Fibroblast of lung (primary cell): ENCODE data around the gene MINK1. TPM values are rescaled to one million over a fixed set of nuclear protein-coding genes. Genes with fewer than 3 reads are reported as not detected.

Source experiments
- DNase-seq, 2 donors: peaks; one replicate each; pipeline versions ENCODE4 v3.0.0 to v3.0.0-alpha.2; 2010; ENCODE audit warnings: low read depth in 2 of 2
- H2AFZ ChIP-seq: 2 replicates; pipeline ENCODE4 v1.5.1; 2012; ENCODE audit warnings: low read length, control low read depth, inconsistent platforms
- H3K27ac ChIP-seq: 2 replicates; pipeline ENCODE4 v1.5.1; 2011; ENCODE audit warnings: low read length, control low read depth; ENCODE audit not compliant: insufficient read depth
- H3K27me3 ChIP-seq: 2 replicates; pipeline ENCODE4 v1.5.1; 2011; ENCODE audit warnings: mild to moderate bottlenecking, low read length; ENCODE audit not compliant: control insufficient read depth, insufficient read depth
- H3K36me3 ChIP-seq: 2 replicates; pipeline ENCODE4 v1.5.1; 2011; ENCODE audit warnings: low read length; ENCODE audit not compliant: control insufficient read depth, insufficient read depth
- H3K4me1 ChIP-seq: 2 replicates; pipeline ENCODE4 v1.5.1; 2011; ENCODE audit warnings: low read length; ENCODE audit not compliant: control insufficient read depth, insufficient read depth; ENCODE audit errors: extremely low read depth
- H3K4me2 ChIP-seq: 2 replicates; pipeline ENCODE4 v1.5.1; 2011; ENCODE audit warnings: low read length, control low read depth; ENCODE audit not compliant: insufficient read depth; ENCODE audit errors: extremely low read depth
- H3K4me3 ChIP-seq, 4 experiments: fragments of 200-600 bp in 1 of 4; sonication (generic) in 1 of 4; replicated peaks in 1 of 4; 2 replicates each; pipeline ENCODE4 v1.5.1; 2011 to 2016; ENCODE audit warnings: low read length in 4 of 4, low read depth in 3 of 4, mild to moderate bottlenecking in 3 of 4, control low read depth in 2 of 4, inconsistent platforms in 1 of 4, mixed read lengths in 1 of 4; ENCODE audit not compliant: insufficient read depth in 1 of 4; ENCODE audit errors: control extremely low read depth in 1 of 4
- H3K79me2 ChIP-seq: 2 replicates; pipeline ENCODE4 v1.5.1; 2012; ENCODE audit warnings: mild to moderate bottlenecking, low read length, inconsistent platforms; ENCODE audit not compliant: control insufficient read depth, insufficient read depth
- H3K9ac ChIP-seq: 2 replicates; pipeline ENCODE4 v1.5.1; 2011; ENCODE audit warnings: mild to moderate bottlenecking, low read length, control low read depth; ENCODE audit not compliant: insufficient read depth
- H3K9me3 ChIP-seq: 2 replicates; pipeline ENCODE4 v1.5.1; 2012; ENCODE audit warnings: low read depth, low read length; ENCODE audit not compliant: control insufficient read depth, insufficient read depth
- H4K20me1 ChIP-seq: 2 replicates; pipeline ENCODE4 v1.5.1; 2011; ENCODE audit warnings: low read length; ENCODE audit not compliant: control insufficient read depth, insufficient read depth; ENCODE audit errors: extremely low read depth
- EZH2 ChIP-seq: IDR thresholded peaks from 2 replicates; pipeline ENCODE4 v1.5.1; 2012; ENCODE audit warnings: low read length, control low read depth, mild to moderate bottlenecking; ENCODE audit errors: missing control alignments
- polyA plus RNA-seq, 2 donors: library from polyadenylated mRNA; depleted of rRNA in 1 of 2; stranded (reverse) in 1 of 2; unstranded in 1 of 2; fragments of >200 nt; gene quantifications; 2 replicates each; pipeline ENCODE4 v1.2.1, GENCODE V29; 2011 to 2012; ENCODE audit warnings: missing spikeins in 1 of 2
- total RNA-seq: library from RNA; depleted of rRNA; stranded (reverse); fragments of >200 nt; gene quantifications from 2 replicates; pipeline ENCODE4 v1.2.1, GENCODE V29; 2014
- TF ChIP-seq, protein P1 (sequence below), 2 donors: IDR thresholded peaks in 1 of 2; conservative IDR thresholded peaks in 1 of 2; 1 replicate in 1 of 2; 2 replicates in 1 of 2; pipeline ENCODE4 v1.5.1; 2011 to 2012; ENCODE audit warnings: low read length in 2 of 2, control low read depth in 1 of 2, inconsistent platforms in 1 of 2, low read depth in 1 of 2, mild to moderate bottlenecking in 1 of 2

The MINK1 gene
- total and polyA plus RNA-seq, 2 donors (not counting 1 experiment from before 2014, with no cell fraction given), result 27.2 to 28.6 TPM

DNA sequence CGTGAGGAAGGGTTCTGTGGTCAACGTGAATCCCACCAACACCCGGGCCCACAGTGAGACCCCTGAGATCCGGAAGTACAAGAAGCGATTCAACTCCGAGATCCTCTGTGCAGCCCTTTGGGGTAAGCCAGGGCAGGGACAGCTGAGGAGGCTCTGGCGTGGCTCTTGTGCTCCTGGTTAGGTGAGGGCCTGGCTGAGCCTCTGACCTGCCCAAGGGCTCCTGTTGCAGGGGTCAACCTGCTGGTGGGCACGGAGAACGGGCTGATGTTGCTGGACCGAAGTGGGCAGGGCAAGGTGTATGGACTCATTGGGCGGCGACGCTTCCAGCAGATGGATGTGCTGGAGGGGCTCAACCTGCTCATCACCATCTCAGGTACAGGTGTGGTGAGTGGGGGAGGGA is 62.0 kb downstream of the MINK1 start:
- no peaks in the 10 kb centered on the region for H3K4me1 ChIP-seq
- H3K36me3 ChIP-seq, result peaks cover 31% of the 10 kb centered on the region
- H3K4me2 ChIP-seq, result no peak overlapping the region
- H3K9me3 ChIP-seq, result no peaks in the 10 kb centered on the region
- no peak for TF ChIP-seq EZH2
- TF ChIP-seq, protein P1, sequence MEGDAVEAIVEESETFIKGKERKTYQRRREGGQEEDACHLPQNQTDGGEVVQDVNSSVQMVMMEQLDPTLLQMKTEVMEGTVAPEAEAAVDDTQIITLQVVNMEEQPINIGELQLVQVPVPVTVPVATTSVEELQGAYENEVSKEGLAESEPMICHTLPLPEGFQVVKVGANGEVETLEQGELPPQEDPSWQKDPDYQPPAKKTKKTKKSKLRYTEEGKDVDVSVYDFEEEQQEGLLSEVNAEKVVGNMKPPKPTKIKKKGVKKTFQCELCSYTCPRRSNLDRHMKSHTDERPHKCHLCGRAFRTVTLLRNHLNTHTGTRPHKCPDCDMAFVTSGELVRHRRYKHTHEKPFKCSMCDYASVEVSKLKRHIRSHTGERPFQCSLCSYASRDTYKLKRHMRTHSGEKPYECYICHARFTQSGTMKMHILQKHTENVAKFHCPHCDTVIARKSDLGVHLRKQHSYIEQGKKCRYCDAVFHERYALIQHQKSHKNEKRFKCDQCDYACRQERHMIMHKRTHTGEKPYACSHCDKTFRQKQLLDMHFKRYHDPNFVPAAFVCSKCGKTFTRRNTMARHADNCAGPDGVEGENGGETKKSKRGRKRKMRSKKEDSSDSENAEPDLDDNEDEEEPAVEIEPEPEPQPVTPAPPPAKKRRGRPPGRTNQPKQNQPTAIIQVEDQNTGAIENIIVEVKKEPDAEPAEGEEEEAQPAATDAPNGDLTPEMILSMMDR (conservative IDR thresholded peaks at IDR 0.05 in 1 of 2, IDR thresholded peaks at IDR 0.05 in 1 of 2; ENCODE audit: low read depth in 1 of 2, low read length in 2 of 2), result no peak
- no peak overlapping the region for H3K9ac ChIP-seq
- DNase-seq, result no peak
- no peak overlapping the region for H2AFZ ChIP-seq
- H3K4me3 ChIP-seq, result no peak overlapping the region
- no peak overlapping the region for H3K27ac ChIP-seq
- no peaks in the 10 kb centered on the region for H4K20me1 ChIP-seq
- no peaks in the 10 kb centered on the region for H3K27me3 ChIP-seq
- H3K79me2 ChIP-seq, result no peaks in the 10 kb centered on the region

DNA sequence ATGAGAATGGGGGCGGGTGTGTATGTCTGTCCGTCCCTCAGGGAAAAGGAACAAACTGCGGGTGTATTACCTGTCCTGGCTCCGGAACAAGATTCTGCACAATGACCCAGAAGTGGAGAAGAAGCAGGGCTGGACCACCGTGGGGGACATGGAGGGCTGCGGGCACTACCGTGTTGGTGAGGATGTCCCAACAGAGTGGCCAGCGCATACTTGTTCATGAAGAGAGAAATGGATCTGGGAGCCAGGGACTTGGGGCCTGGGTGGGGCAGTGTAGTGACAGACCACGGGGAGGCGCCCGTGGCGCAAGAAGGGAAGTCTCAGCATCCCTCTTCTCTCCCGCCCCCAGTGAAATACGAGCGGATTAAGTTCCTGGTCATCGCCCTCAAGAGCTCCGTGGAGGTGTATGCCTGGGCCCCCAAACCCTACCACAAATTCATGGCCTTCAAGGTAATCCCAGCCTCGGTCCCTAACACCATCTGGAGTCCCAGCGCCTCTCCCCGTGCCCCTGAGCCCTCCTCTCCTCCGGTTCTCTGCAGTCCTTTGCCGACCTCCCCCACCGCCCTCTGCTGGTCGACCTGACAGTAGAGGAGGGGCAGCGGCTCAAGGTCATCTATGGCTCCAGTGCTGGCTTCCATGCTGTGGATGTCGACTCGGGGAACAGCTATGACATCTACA is 62.7 kb downstream of the MINK1 start:
- no peaks in the 10 kb centered on the region for H3K27me3 ChIP-seq
- no peaks in the 10 kb centered on the region for H3K79me2 ChIP-seq
- no peak overlapping the region for H3K4me2 ChIP-seq
- no peak overlapping the region for H3K9ac ChIP-seq
- H3K4me3 ChIP-seq, result no peak overlapping the region
- H2AFZ ChIP-seq, result no peak overlapping the region
- peaks cover 25% of the 10 kb centered on the region for H3K36me3 ChIP-seq
- H3K4me1 ChIP-seq, result no peaks in the 10 kb centered on the region
- no peak overlapping the region for H3K27ac ChIP-seq
- H4K20me1 ChIP-seq, result no peaks in the 10 kb centered on the region
- TF ChIP-seq EZH2, result no peak
- TF ChIP-seq, protein P1 (conservative IDR thresholded peaks at IDR 0.05 in 1 of 2, IDR thresholded peaks at IDR 0.05 in 1 of 2; ENCODE audit: low read depth in 1 of 2, low read length in 2 of 2), result no peak
- no peak for DNase-seq
- no peaks in the 10 kb centered on the region for H3K9me3 ChIP-seq

DNA sequence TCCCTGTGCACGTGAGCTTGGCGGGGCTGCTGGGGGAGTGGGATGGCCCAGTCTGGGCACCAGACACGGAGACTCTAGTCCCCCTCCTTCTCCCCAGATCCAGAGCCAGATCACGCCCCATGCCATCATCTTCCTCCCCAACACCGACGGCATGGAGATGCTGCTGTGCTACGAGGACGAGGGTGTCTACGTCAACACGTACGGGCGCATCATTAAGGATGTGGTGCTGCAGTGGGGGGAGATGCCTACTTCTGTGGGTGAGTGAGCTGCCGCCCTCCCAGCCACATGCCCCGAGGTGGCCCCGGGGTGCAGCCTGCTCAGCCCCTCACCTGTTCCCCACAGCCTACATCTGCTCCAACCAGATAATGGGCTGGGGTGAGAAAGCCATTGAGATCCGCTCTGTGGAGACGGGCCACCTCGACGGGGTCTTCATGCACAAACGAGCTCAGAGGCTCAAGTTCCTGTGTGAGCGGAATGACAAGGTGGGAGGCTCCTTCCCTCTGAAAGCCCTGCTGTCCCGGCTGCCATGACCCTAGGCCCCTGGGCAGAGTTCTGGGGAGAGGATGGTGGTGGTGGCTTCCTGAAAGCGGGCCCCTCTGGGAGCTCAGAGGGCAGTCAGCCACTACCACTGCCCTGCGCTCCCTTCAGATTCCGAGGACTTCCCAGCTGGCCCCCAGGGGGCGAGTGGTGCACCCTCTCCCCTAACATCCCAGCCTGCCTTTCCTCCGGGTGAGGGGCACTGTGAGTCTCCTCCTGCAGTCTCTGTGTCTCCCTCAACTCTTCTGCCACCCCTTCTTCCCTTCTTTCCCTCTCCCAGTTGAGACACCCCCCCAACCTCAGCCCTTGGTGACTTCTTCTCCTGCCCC is 63.4 kb downstream of the MINK1 start:
- Histone ChIP-seq H3K4me1 (no peaks in the 10 kb centered on the region), H3K9me3 (no peaks in the 10 kb centered on the region), H2AFZ (no peak overlapping the region), H3K27me3 (no peaks in the 10 kb centered on the region), H3K4me3 (no peak overlapping the region), H3K9ac (no peak overlapping the region), H3K79me2 (no peaks in the 10 kb centered on the region), H3K36me3 (peaks cover 22% of the 10 kb centered on the region), H4K20me1 (no peaks in the 10 kb centered on the region), H3K4me2 (no peak overlapping the region), H3K27ac (no peak overlapping the region)
- no peak for TF ChIP-seq EZH2
- TF ChIP-seq, protein P1 (conservative IDR thresholded peaks at IDR 0.05 in 1 of 2, IDR thresholded peaks at IDR 0.05 in 1 of 2; ENCODE audit: low read depth in 1 of 2, low read length in 2 of 2), result no peak
- DNase-seq, result no peak
